Sigmoid colon (tissue), 7 donors: ENCODE data around the gene TMEM243. TPM values are rescaled to one million over a fixed set of nuclear protein-coding genes. Genes with fewer than 3 reads are reported as not detected.

ENCODE experiments used
- DNase-seq: peaks from one replicate; pipeline ENCODE4 v3.0.0-alpha.2; 2019
- H3K27ac ChIP-seq, 4 donors: fragments of 200-600 bp; sonication (generic); one replicate each; pipeline ENCODE4 v1.5.1; 2016 to 2019; ENCODE audit warnings: mild to moderate bottlenecking in 1 of 4
- H3K27me3 ChIP-seq, 3 donors: fragments of 200-600 bp; sonication (generic); one replicate each; pipeline ENCODE4 v1.5.1; 2019; ENCODE audit warnings: mild to moderate bottlenecking in 1 of 3
- H3K36me3 ChIP-seq, 4 donors: fragments of 200-600 bp; sonication (generic); one replicate each; pipeline ENCODE4 v1.5.1; 2016 to 2019
- H3K4me1 ChIP-seq, 4 donors: fragments of 200-600 bp; sonication (generic); one replicate each; pipeline ENCODE4 v1.5.1; 2017 to 2019
- H3K4me3 ChIP-seq, 4 donors: fragments of 200-600 bp; sonication (generic); one replicate each; pipeline ENCODE4 v1.5.1; 2017 to 2019; ENCODE audit warnings: mild to moderate bottlenecking in 2 of 4, moderate library complexity in 1 of 4
- H3K9me3 ChIP-seq, 4 donors: fragments of 200-600 bp in 3 of 4; sonication (generic) in 3 of 4; one replicate each; pipeline versions ENCODE4 v1.5.1 to v1.6.1; 2013 to 2019
- EP300 ChIP-seq, 4 donors: sonication (generic); formaldehyde crosslinking; IDR thresholded peaks; one replicate each; pipeline ENCODE4 v1.6.1; 2017; ENCODE audit warnings: antibody characterized with exemption in 4 of 4
- POLR2A ChIP-seq, 2 donors: fragments of 450-650 bp; IDR thresholded peaks; one replicate each; pipeline ENCODE4 v1.6.1; 2016; ENCODE audit warnings: antibody characterized with exemption in 2 of 2, mild to moderate bottlenecking in 2 of 2, moderate library complexity in 2 of 2
- POLR2AphosphoS5 ChIP-seq, 4 donors: sonication (generic); formaldehyde crosslinking; IDR thresholded peaks; one replicate each; pipeline ENCODE4 v1.6.1; 2017; ENCODE audit warnings: antibody characterized with exemption in 4 of 4
- WGBS, 2 donors: extraction: QIAGEN DNeasy Blood & Tissue Kit; methylation state at CpG; one replicate each; pipeline ENCODE4 v1.1.7; 2013; 5-methylcytosine and 5-hydroxymethylcytosine counted together
- intact Hi-C: fragments of 100-400 bp; cut with DNase I; formaldehyde crosslinking; loops from one replicate; pipeline ENCODE4 v1.15.1; 2023
- polyA plus RNA-seq, 3 donors: library from polyadenylated mRNA; stranded (reverse); fragments of 200-250 nt; gene quantifications; one replicate each; pipeline ENCODE4 v1.2.3, GENCODE V29; 2013
- total RNA-seq, 4 donors: library from RNA; depleted of rRNA; stranded (reverse); fragments of >200 nt; gene quantifications; one replicate each; pipeline ENCODE4 v1.1.0, GENCODE V29; 2016
- TF ChIP-seq, protein P1 (sequence below), 4 experiments: fragments of 450-650 bp in 3 of 4; fragments of 200-600 bp in 1 of 4; IDR thresholded peaks; one replicate each; pipeline ENCODE4 v1.5.1; 2016 to 2019; ENCODE audit warnings: antibody characterized with exemption in 4 of 4, mild to moderate bottlenecking in 3 of 4, moderate library complexity in 2 of 4
- donor health status: healthy with polysubstance abuse.
- donor health status: Bipolar disorder and iron deficiency.
- donor health status: healthy.

The TMEM243 gene
- total and polyA plus RNA-seq, 7 donors: 10.6 to 37.7 (median 29.4) TPM

DNA sequence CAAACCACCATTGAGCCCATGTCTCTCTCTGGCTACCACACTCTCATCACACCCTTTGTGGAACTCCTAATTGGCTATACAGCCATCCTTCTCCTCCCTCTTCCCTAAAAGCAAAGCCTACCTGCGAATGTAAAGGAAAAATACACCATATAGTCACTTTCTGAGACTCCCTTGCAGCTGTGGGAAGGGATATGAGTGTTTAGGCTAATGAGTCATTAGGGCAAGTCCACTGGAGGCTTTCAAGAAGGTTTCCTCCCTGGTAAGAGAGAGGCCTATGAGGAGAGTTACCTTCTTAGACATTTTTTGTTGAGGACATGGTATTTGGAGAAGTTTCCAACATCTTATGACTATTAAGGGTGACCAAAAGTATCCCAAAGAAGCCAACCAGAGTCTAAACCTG lies 4.1 kb upstream of the TMEM243 start:
- Histone ChIP-seq H3K27ac (no peak overlapping the region), H3K4me1 (peaks cover 0 to 20% (median 8%) of the 10 kb centered on the region in 4 donors), H3K4me3 (no peak overlapping the region), H3K9me3 (no peaks in the 10 kb centered on the region), H3K36me3 (no peaks in the 10 kb centered on the region), H3K27me3 (no peaks in the 10 kb centered on the region)
- DNase-seq: no peak
- TF ChIP-seq, protein P1, sequence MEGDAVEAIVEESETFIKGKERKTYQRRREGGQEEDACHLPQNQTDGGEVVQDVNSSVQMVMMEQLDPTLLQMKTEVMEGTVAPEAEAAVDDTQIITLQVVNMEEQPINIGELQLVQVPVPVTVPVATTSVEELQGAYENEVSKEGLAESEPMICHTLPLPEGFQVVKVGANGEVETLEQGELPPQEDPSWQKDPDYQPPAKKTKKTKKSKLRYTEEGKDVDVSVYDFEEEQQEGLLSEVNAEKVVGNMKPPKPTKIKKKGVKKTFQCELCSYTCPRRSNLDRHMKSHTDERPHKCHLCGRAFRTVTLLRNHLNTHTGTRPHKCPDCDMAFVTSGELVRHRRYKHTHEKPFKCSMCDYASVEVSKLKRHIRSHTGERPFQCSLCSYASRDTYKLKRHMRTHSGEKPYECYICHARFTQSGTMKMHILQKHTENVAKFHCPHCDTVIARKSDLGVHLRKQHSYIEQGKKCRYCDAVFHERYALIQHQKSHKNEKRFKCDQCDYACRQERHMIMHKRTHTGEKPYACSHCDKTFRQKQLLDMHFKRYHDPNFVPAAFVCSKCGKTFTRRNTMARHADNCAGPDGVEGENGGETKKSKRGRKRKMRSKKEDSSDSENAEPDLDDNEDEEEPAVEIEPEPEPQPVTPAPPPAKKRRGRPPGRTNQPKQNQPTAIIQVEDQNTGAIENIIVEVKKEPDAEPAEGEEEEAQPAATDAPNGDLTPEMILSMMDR (IDR thresholded peaks at IDR 0.05): no peak
- intact Hi-C loops: no loop called here
- WGBS, 2 donors: 80 to 98% methylated on average over 1 of the region's 1 CpG

DNA sequence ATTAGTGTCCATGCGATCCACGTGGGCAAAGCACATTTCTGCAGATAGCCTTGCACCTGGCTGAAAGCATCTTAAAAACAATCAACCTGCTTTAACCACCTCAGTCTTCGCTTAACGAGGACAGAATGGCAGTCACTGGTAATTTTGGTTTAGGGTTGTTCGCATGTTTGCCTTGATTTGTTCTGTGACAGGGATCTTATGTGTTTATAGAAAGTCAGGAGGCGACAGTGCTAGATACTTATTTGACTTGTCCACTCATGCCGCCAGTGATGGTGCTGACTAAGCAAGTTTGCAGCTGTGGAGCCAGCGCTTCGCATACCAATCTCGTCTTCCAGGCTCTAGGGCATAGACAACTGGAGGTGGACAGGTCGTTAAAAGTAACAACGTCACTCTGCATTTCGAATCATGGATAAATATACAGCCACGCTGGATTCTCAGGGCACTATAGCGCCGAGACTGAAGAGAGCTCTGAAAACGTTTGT lies 1.2 kb upstream of the TMEM243 start:
- WGBS, 2 donors: 2 to 10% methylated on average over 17 of the region's 17 CpGs
- Histone ChIP-seq H3K27me3 (no peaks in the 10 kb centered on the region), H3K4me1 (peaks cover 0 to 32% (median 17%) of the 10 kb centered on the region in 4 donors), H3K4me3 (peak overlapping the region; percentile 75 to 86 (median 84)), H3K9me3 (no peaks in the 10 kb centered on the region), H3K27ac (peak overlapping the region; percentile 83 to 86 (median 85)), H3K36me3 (no peaks in the 10 kb centered on the region)
- intact Hi-C loops: no loop called here
- no peak for DNase-seq
- TF ChIP-seq, protein P1 (IDR thresholded peaks at IDR 0.05): no peak
- TF ChIP-seq POLR2A (IDR thresholded peaks at IDR 0.05) (no peak), POLR2AphosphoS5 (IDR thresholded peaks at IDR 0.05) (no peak), EP300 (IDR thresholded peaks at IDR 0.05) (no peak)

DNA sequence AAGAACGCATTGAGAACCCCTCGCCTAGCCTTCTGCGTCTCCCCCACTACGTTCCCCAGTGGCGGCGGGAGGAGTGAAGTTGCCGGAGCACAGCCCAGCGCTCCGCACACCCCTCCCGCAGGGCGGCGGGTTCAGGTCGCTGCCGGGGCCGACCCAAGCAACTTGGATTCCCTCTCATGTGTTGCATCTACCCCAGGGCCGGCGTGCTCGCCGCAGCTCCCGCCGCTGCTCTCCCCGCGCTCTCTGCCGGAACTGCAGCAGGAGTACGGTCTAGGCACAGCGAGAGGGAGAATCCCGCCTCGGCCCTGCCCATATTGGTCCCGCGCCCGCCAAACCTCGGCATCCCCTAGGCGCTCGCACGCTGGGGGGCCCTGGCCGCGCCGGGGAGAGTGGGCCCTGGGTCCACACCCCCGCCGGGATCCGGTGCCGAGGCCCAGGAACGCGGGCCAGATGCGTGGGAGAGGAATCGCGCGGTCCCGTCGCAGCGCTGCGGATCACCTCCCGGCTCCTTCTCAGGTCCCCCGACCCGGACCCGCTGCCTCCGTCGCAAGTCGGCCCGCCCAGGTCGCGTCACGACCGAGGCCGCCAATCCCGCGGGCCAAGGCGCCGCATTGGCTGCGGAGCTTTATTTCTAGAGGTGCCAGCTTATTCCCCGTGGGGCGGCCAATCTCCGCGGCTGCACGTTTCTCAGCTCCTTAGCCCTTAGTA lies 648 bp upstream of the TMEM243 start:
- WGBS, 2 donors: 0 to 1% methylated on average over 75 of the region's 75 CpGs

DNA sequence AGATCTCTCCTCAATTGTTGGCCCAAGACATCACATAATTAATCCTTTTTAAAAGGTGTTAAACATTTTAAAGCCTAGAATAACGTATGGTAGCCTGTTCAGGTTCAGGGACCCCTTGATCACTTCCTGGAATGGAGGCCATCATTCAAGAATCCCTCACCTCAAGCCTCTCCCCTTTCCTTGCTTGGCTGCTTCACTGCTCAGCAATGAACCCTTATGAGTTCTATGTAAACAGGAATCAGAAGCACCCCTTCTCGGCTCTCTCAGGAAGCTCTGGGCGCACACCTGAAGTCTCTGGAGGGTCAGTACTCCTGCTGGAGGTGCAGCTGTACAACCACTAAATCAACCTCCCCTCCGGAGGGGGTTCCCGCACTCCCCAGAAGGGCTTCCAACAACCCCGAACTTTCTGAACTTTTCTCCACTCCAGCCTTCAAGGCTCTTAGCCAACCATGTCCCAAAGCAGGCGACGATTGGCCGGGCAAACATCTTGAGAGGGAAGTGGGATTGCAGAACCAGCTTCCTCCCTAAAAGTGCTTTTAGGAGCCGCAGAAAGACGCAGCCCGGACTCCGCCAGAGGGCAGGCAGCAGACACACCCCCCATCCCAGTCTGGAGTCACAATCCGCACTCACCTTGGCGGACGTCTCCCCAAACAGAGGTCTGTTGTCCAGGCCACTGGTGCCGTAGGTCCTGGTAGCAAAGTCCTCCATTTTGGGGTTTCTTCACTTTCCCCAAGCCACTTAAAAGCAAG lies 562 bp downstream of the TMEM243 start:
- 1% methylated on average over 17 of the region's 17 CpGs for WGBS, 2 donors
- Histone ChIP-seq H3K27ac (peak overlapping the region; percentile 83 to 86 (median 85)), H3K4me1 (peaks cover 0 to 32% (median 17%) of the 10 kb centered on the region in 4 donors), H3K36me3 (no peaks in the 10 kb centered on the region), H3K4me3 (peak overlapping the region; percentile 75 to 86 (median 84)), H3K9me3 (no peaks in the 10 kb centered on the region), H3K27me3 (no peaks in the 10 kb centered on the region)
- DNase-seq: peak; percentile 85
- TF ChIP-seq POLR2A (IDR thresholded peaks at IDR 0.05) (no peak), POLR2AphosphoS5 (IDR thresholded peaks at IDR 0.05) (no peak), EP300 (IDR thresholded peaks at IDR 0.05) (no peak)
- TF ChIP-seq, protein P1 (IDR thresholded peaks at IDR 0.05): no peak
- intact Hi-C loops: loop anchor here (1.0 to 2.0 kb wide), 2 partner anchors 66 to 160 kb away; partner anchors contain the start of genes DMTF1 and ELAPOR2

More for the DNA sequence above, 648 bp upstream of the TMEM243 start:
- H3K9me3 ChIP-seq: no peaks in the 10 kb centered on the region
- H3K27me3 ChIP-seq: no peaks in the 10 kb centered on the region
- H3K36me3 ChIP-seq: no peaks in the 10 kb centered on the region
- TF ChIP-seq POLR2A (IDR thresholded peaks at IDR 0.05) (peak; percentile 44 to 62), EP300 (IDR thresholded peaks at IDR 0.05) (no peak), POLR2AphosphoS5 (IDR thresholded peaks at IDR 0.05) (peak; percentile 73 to 95 (median 88))
- TF ChIP-seq, protein P1 (IDR thresholded peaks at IDR 0.05): no peak
- peak; percentile 90 for DNase-seq
- intact Hi-C loops: no loop called here
- peak overlapping the region; percentile 83 to 86 (median 85) for H3K27ac ChIP-seq
- H3K4me1 ChIP-seq: peaks cover 0 to 32% (median 17%) of the 10 kb centered on the region in 4 donors
- peak overlapping the region; percentile 75 to 86 (median 84) for H3K4me3 ChIP-seq
